Measurements from ENCODE around the gene STOML1. TPM values are rescaled to one million over a fixed set of nuclear protein-coding genes. Genes with fewer than 3 reads are reported as not detected.
A peak's percentile ranks its signal among the peaks of the same experiment; 100 is the strongest.

Gene STOML1
- total and polyA plus RNA-seq, 2 experiments from 2014 or later = 2.3 to 2.4 TPM

DNA sequence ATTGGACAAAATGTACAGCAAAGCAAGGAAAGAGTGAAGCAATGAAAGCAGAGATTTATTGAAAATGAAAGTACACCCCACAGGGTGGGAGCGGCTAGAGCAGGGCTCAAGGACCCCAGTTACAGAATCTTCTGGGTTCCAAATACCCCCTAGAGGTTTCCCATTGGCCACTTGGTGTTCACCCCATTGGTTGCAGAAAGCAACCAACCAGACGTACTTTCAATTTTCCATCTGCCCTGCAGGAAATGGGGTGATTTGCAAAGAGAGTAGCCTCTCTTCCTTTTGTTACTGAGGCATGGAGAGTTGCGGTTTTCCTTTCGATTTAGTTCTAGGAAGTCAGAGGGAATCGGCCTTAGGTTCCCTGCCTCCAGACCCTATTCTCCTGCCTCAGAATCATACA lies 4.8 kb upstream of the STOML1 start:
- no peak for ATAC-seq
- H3K4me3 Mint-ChIP-seq = peak overlapping the region; percentile 16; the same call in 2 of the 3 replicates

More for the DNA sequence above, 4.8 kb upstream of the STOML1 start:
- DNase-seq (ENCODE audit: low spot score) = peak; percentile 41
- Mint-ChIP-seq H3K27me3 (ENCODE audit: insufficient read depth, low read depth, poor library complexity) (peaks cover 18% of the 10 kb centered on the region), H3K9me3 (no peaks in the 10 kb centered on the region), H3K36me3 (ENCODE audit: low read depth) (peaks cover 10% of the 10 kb centered on the region; the same call in 2 of the 3 replicates), H3K4me1 (peaks cover 21% of the 10 kb centered on the region), H3K27ac (peak overlapping the region; percentile 59; the same call in 1 of the 2 replicates)
- peaks cover 4% of the 10 kb centered on the region; the same call in 1 of the 2 replicates for H3K27me3 ChIP-seq (ENCODE audit: insufficient read depth)
- no peak overlapping the region for H2AFZ ChIP-seq
- H3K36me3 ChIP-seq (ENCODE audit: insufficient read depth) = peaks cover 12% of the 10 kb centered on the region; the same call in 1 of the 2 replicates
- H3K27ac ChIP-seq (ENCODE audit: low read depth) = no peak overlapping the region
- H3F3A ChIP-seq (replicated peaks; ENCODE audit: low read depth) = no peaks in the 10 kb centered on the region
- H3K79me2 ChIP-seq (replicated peaks; ENCODE audit: insufficient read depth) = peaks cover 48% of the 10 kb centered on the region
- TF ChIP-seq STAT1 (IDR thresholded peaks at IDR 0.05; ENCODE audit: unreplicated experiment) = no peak
- no peak for TF ChIP-seq POLR2AphosphoS5 (IDR thresholded peaks at IDR 0.05; ENCODE audit: low read depth)
- no peak for TF ChIP-seq JUNB (IDR thresholded peaks at IDR 0.05; ENCODE audit: unreplicated experiment)
- no peak for TF ChIP-seq EZH2 (IDR thresholded peaks at IDR 0.05; ENCODE audit: low read depth, unreplicated experiment)
- TF ChIP-seq NANOG (IDR thresholded peaks at IDR 0.05; ENCODE audit: borderline replicate concordance) = no peak
- no peak for TF ChIP-seq ZNF331 (CRISPR knock-in tag; IDR thresholded peaks at IDR 0.05; ENCODE audit: low read depth)
- TF ChIP-seq, protein P1, sequence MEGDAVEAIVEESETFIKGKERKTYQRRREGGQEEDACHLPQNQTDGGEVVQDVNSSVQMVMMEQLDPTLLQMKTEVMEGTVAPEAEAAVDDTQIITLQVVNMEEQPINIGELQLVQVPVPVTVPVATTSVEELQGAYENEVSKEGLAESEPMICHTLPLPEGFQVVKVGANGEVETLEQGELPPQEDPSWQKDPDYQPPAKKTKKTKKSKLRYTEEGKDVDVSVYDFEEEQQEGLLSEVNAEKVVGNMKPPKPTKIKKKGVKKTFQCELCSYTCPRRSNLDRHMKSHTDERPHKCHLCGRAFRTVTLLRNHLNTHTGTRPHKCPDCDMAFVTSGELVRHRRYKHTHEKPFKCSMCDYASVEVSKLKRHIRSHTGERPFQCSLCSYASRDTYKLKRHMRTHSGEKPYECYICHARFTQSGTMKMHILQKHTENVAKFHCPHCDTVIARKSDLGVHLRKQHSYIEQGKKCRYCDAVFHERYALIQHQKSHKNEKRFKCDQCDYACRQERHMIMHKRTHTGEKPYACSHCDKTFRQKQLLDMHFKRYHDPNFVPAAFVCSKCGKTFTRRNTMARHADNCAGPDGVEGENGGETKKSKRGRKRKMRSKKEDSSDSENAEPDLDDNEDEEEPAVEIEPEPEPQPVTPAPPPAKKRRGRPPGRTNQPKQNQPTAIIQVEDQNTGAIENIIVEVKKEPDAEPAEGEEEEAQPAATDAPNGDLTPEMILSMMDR (conservative IDR thresholded peaks at IDR 0.05; ENCODE audit: low read depth in 2 of 2) = no peak
- no peak for TF ChIP-seq CREB1 (CRISPR knock-in tag; IDR thresholded peaks at IDR 0.05; ENCODE audit: low read depth)
- TF ChIP-seq ETS1 (IDR thresholded peaks at IDR 0.05) = no peak
- TF ChIP-seq EZH2phosphoT487 (IDR thresholded peaks at IDR 0.05; ENCODE audit: unreplicated experiment) = no peak
- no peak for TF ChIP-seq REST (IDR thresholded peaks at IDR 0.05; ENCODE audit: unreplicated experiment)
- TF ChIP-seq ZNF114 (CRISPR knock-in tag; IDR thresholded peaks at IDR 0.05) = no peak
- no peak for TF ChIP-seq ZNF462 (CRISPR knock-in tag; IDR thresholded peaks at IDR 0.05)
- H4K20me1 ChIP-seq (replicated peaks; ENCODE audit: insufficient read depth) = peaks cover 13% of the 10 kb centered on the region
- H3K9me2 ChIP-seq (ENCODE audit: insufficient read depth) = no peaks in the 10 kb centered on the region
- peak overlapping the region; percentile 10; the same call in 1 of the 2 replicates for H3K4me3 ChIP-seq
- peak overlapping the region; percentile 2; the same call in 1 of the 2 replicates for H3K4me2 ChIP-seq
- H3K4me1 ChIP-seq (ENCODE audit: insufficient read depth) = peaks cover 9% of the 10 kb centered on the region
